Measurements from ENCODE around the gene MACROD1.
A peak's percentile ranks its signal among the peaks of the same experiment; 100 is the strongest.

The MACROD1 gene

GRCh38 chr11:64090806-64091516 is 75.0 kb downstream of the MACROD1 start:
- peak; percentile 23 for DNase-seq (ENCODE audit: low read depth)

DNA sequence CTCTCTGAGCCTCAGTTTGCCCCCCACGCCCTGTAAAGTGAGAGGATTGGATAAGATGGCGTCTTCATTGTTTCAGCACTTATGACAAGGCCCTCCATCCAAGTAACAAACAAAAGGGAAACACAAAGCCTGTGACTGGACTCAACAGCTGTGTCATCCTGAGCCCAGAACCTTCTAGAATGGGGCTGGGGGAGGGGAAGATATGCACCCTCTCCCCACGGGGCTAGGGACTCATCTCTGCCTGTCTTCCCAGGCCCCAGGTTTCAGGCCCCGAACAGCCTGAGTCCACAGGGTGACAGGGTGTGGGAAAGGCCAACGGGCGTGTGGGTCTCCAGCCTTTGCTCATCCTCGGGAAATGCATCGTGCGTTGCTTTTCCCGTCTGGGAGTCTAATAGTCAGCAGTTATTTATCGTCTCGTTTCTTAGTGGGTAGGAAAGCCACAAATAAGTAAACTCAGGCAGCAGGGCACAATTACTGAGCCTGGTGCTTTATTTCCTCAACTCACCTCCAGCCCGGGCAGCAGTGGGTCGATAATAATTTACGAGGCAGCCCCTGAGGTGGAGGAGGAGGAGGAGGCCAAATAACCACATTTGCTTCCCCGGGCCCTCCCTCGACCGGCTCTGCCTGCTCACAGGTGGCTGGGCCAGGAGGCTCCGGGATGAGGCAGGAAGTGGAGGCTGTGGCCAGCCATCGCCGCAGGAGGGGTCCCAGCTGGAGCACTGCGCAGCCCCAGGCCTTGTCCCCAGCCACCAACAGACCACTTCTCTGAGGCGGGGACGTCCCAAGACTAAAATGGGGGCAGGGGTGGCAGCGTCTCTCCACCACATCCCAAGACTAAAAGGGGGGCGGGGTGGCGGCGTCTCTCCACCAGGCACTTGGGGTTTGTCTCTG is 75.8 kb downstream of the MACROD1 start:
- no peak for DNase-seq (ENCODE audit: low read depth)

DNA sequence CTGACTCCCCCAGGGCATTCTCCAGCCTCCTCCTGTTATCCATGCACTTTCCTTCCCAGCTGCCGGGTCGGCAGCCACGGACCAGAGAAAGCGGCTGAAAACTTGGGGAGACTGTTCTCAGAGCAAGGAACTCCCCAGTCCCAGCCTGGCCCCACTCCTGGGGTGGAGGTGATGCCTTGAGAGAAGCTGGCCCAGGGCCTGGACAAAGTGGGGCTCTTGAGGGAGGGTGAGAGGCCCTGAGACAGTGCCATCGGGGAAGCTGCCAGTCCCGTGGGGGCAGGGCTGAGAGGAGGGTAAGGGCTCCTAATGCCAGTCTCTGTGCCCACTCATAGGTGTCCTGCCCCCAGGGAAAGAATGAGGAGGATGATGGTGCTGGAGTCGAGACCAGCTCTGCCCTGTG is 76.4 kb downstream of the MACROD1 start:
- DNase-seq (ENCODE audit: low read depth): no peak

DNA sequence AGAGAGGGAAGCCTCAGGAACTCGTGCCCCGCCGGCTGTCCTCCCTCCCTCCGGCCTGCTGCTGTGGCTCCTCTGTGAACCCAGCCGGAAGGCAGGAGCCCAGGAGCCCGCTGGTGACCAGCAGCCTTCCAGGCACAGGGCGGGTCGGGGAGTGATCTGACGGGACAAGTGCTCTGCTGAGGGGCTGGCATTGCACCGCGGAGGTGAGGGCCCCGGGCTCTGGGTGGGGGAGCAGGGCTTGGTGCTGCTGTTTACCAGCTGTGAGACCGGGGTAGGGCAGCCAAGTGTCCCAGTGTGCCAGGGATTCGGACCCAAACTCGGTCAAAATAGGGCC is 76.9 kb downstream of the MACROD1 start:
- no peak for DNase-seq (ENCODE audit: low read depth)

DNA sequence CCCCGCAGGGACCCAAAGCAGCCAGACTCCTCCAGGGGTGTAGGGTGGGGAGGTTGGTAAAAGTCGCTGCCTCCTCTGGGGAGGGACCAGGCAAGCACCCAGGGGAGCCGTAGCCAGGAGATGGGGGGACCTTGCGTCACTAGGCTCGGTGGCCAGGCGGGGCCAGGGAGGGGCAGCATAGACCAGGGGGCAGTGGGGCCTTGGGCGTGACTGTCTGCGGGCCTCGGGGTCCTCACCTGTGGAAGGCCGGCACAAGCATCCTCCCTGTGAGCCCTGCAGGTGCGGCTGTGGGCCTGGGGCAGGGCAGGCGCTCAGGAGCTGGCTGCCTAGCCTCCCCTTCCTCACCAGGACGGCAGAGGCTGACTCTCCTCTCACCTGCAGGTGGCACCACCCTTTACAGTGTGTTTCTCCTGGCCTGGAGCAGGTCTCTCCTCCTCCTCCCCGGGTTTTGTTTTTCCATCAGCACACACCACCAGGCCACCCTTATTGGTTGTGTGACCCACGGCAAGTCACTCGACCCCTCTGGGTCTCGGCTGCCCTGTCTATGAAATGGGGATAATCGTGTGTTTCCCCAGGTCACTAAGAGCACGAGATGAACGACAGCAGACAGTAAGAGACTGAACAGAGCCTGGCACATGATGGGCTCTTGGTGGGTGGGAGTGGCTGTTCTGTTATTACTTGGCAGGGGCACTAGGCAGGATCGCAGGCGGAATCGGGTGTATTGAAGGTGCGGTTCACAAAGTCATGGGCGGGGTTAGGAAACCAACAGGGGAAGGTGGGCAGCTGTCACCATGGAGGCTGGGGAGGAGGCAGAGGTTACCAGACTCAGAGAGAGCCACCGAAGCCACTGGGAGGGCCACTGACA is 77.5 kb downstream of the MACROD1 start:
- no peak for DNase-seq (ENCODE audit: low read depth)

DNA sequence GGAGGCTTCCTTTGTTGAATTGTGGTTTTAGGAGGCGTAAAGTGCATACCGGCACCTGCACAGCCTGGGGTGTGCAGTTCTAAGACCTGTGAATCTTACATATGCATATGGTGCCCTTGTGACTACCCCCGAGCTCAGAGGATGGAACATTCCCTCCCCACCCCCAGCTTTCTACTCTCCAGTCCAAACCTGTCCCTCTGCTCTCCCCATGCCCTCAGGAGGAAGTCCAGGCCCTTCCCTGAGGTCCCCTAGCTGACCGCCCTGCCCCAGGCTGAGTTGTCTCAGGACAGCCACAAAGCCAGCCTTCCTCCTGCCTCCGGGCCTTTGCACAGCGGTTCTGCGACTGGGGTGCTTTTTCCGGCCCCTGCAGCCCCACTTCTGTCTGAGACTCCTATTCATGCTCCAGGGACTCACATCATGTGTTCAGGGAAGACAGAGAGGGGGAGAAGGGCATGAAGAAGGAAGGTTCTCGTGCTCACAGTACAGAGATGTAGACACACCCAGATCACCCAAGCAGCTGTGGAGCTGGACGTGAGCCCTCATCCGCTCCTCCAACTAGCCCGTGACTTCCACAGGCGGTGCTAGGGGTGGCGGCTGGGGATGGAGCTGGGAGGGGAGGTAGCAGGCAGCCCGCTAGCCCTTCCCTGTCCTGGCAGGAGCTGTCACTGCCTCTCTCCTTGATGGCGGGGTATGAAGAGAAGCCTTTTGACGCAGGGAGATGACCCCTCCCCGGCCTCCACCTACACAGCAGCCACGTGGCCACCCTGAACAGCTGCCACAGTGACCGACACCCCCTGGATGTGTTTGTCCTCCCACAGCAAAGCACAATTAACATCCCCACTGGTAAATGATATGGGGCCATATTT is 79.4 kb downstream of the MACROD1 start:
- no peak for DNase-seq (ENCODE audit: low read depth)

DNA sequence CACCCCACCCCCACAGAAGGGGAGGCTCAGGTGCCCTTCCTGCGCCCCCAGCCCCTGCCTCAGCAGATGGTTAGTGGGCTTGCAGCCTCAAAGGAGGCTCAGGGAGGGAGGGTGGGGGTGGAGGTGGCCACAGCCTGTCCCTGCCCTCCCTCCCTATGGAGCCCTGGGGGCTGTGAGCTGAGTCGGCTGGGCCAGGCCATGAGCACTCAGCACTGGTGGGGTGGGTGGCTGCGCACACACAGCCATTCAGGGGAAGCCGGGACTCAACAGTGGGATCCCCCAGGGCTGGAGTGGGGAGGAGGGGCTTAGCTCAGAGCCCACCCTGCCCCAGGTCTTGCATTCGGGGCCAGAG is 80.0 kb downstream of the MACROD1 start:
- no peak for DNase-seq (ENCODE audit: low read depth)

DNA sequence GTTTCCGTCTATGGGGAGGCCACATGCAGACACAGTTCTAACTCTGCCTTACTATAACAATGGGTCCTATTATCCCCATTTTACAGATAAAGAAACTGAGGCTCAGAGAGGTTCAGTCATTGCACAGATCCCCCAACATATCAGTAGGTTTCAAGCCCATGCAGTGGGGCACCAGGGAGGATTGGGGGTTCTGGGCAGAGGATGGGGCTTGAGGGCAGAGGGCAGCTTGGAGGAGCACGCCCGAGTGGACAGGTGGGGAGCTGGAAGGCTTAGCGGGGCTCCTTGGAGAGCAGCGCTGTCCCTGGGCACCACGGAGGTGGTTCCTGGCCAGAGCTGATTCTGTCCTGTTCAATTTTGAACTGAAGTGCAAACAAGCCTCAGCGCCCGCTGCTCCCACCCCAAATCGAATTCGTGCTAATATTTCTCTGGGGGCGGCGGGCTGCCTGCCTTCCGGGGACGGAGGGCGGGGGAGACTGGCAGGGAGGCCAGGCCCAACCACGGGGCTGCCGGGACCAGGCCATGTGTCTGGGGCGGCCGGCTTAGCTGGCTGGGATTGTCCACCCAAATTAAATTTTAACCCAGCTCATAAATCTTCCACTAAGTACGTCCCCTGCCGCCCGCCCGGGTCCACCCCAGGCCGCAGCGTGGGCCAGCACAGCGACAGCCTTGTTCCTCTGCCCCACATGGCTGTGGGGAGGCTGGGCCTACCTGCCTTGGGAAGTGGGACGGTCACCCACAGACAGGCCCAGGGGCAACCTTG is 80.8 kb downstream of the MACROD1 start:
- DNase-seq (ENCODE audit: low read depth): no peak

GRCh38 chr11:64084146-64084950 is 81.6 kb downstream of the MACROD1 start:
- DNase-seq (ENCODE audit: low read depth): no peak

- DNase-seq (ENCODE audit: low read depth): no peak
These were observed 82.4 kb downstream of the MACROD1 start for GRCh38 chr11:64083398-64084080.

- no peak for DNase-seq (ENCODE audit: low read depth)
These were observed 84.0 kb downstream of the MACROD1 start for GRCh38 chr11:64081745-64082442.

GRCh38 chr11:64080390-64080789 is 85.5 kb downstream of the MACROD1 start:
- no peak for DNase-seq (ENCODE audit: low read depth)

- no peak for DNase-seq (ENCODE audit: low read depth)
These were observed 87.0 kb downstream of the MACROD1 start for GRCh38 chr11:64078905-64079304.

DNA sequence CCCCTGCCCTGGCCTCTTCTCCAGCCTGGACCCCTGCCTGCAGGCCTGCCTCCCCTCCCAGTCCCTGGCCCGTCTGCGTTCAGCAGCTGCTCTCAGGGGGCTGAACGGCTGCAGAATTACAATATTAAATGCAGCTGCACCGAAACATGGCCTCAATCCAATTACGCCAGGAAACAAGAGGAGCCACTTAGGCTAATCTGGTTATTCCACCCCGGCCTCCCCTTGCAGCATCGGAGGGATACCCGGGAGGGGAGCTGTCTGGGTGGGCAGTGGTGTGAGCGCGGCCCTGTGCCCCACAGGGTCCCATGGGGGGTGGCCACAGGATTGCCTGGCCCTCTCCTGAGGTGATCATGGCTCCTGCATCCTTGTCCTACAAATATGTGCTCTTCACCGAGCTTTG is 87.6 kb downstream of the MACROD1 start:
- no peak for DNase-seq (ENCODE audit: low read depth)

DNA sequence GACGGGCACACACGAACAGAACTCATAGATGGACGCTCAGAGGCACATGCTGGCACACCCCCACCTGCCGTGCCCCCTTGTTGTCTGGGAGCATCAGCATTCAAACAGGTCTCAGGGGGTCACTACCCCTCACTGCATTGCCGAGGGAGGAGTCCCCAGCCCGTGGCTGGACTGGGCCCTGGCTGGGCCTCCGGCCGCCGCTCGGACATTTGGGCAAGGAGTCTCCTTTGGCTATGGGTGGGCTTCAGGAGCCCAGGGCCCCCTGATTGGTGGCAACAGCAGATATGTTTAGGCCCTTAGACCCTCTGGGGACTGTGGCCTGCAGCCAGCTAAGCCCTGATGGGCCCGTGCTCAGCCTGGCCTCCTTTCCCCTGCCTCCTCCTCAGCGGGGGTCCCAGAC is 88.3 kb downstream of the MACROD1 start:
- no peak for DNase-seq (ENCODE audit: low read depth)

GRCh38 chr11:64076758-64077157 is 89.2 kb downstream of the MACROD1 start:
- no peak for DNase-seq (ENCODE audit: low read depth)

GRCh38 chr11:64074239-64074638 is 91.7 kb downstream of the MACROD1 start:
- DNase-seq (ENCODE audit: low read depth): no peak

DNA sequence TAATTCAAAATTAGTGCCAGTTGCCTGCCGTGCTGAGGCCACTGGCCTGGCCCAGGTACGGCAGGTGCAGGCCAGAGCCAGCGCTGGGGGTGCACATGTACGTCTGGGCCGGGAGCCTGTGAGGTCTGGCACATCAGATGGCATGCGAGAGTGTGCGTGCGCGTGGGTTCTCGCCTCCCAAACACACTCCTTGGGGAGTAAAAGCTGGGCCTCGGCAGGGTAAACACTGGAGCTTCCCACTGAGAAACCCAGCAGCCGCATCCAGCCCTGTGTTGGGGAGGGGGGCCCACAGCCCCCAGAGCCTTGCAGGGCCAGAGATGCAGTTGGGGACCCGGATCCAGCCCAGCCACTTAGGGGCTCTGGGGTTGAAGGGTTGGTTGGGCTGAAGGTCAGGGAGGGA is 92.4 kb downstream of the MACROD1 start:
- DNase-seq (ENCODE audit: low read depth): no peak

DNA sequence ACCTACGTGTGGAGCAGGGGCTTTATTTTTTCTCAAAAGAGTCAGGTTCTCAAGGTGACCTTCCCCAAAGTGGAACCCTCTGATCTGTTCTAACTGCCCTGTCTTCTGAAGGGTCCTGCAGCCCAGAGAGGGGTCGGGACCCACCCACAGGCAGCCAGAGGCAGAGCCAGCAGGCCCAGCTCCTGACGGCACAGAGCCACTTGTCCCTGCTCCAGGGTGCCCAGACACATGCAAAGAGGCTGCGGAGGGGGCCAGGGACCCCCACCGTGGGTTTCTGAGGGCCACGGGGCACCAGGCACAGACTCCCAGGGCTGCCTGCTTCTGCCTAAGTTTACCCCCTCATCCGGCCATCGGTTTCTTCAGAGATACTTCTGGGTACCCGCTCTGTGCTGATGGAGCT is 93.0 kb downstream of the MACROD1 start:
- DNase-seq (ENCODE audit: low read depth): no peak

All from GM04504 (cell line).